NB4 (cell line): Measurements from ENCODE around the gene ESRRA.

ENCODE experiments used
- CTCF ChIP-seq: IDR thresholded peaks from one replicate; pipeline ENCODE4 v1.5.1; 2012; ENCODE audit warnings: low read depth, low read length
- POLR2A ChIP-seq: IDR thresholded peaks from 2 replicates; pipeline ENCODE4 v1.6.1; 2011; ENCODE audit warnings: mild to moderate bottlenecking; ENCODE audit not compliant: insufficient read length; ENCODE audit errors: extremely low read depth

DNA sequence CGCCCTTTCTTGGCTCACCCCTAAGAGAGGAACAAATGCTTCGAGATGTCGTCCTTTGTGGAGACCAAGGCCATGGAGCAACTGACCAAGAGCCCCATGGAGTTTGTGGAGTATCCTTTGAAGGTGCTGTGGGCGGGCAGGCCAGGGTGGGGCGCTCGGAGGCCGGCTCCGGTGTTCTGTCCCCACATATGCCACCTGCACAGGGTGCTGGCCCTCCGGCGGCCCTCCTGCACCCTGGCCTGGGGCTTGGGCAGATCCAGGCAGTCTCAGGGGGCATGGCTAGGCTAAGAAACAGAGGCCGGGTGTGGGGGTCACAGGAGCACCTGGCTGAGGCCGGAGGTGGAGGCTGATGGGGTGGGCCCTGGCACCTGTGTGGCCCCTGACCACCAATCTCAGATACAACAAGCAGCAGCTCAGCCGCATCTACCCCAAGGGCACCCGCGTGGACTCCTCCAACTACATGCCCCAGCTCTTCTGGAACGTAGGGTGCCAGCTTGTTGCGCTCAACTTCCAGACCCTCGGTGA lies 43.7 kb upstream of the ESRRA start:
- TF ChIP-seq CTCF (no peak), POLR2A (no peak)
